HepG2 (cell line): ENCODE data around the gene RNLS. TPM values are rescaled to one million over a fixed set of nuclear protein-coding genes. Genes with fewer than 3 reads are reported as not detected.

Source experiments
- ATAC-seq: fragments of 200-7000 bp; cut with Tn5 transposase; 3 replicates; pipeline ENCODE4 v1.9.1; 2020; ENCODE audit warnings: mild to moderate bottlenecking, moderate library complexity
- BruUV-seq: library from RNA; stranded (reverse); fragments of 400-500 nt; replicated peaks from 2 replicates; lab custom pipeline; 2021; lab: Mats Ljungman, UMichigan
- CTCF ChIA-PET: fragments of 300-600 bp; formaldehyde crosslinking; extraction: SDS; loops from one replicate; lab custom pipeline; 2021; ENCODE audit warnings: low total read pairs, inconsistent platforms, low intra/inter-chr PET ratio; lab: Yijun Ruan, JAX
- POLR2A ChIA-PET: fragments of 350-600 bp; sonication (Branson Sonifier 250); formaldehyde crosslinking; loops from one replicate; lab custom pipeline; 2020; ENCODE audit warnings: antibody characterized with exemption, inconsistent platforms; lab: Yijun Ruan, JAX
- DNase-seq: peaks from one replicate; pipeline ENCODE4 v3.0.0-alpha.2; 2015; ENCODE audit warnings: low spot score
- FAIRE-seq: peaks from 3 replicates; lab custom pipeline; 2011; peaks lifted over from hg19 to GRCh38; lab: Jason Lieb, UNC
- H2AFZ ChIP-seq: one replicate; pipeline ENCODE4 v1.6.1; 2011; ENCODE audit warnings: low read length, inconsistent platforms
- H3K27ac ChIP-seq: fragments of 300-600 bp; 3 replicates; pipeline ENCODE4 v1.8.0; 2011; ENCODE audit warnings: mixed run types, mild to moderate bottlenecking, mixed read lengths, low read length, inconsistent platforms; ENCODE audit not compliant: insufficient read depth; ENCODE audit errors: extremely low read length
- H3K27me3 ChIP-seq, 2 experiments: fragments of 200-600 bp in 1 of 2; 2 replicates in 1 of 2; 3 replicates in 1 of 2; pipeline versions ENCODE4 v1.6.0 to v1.8.0; 2011; ENCODE audit warnings: low read length in 2 of 2, mild to moderate bottlenecking in 2 of 2, moderate library complexity in 2 of 2, inconsistent platforms in 1 of 2; ENCODE audit not compliant: insufficient read depth in 2 of 2, control insufficient read depth in 1 of 2
- H3K36me3 ChIP-seq, 2 experiments: fragments of 200-600 bp in 1 of 2; replicated peaks in 1 of 2; 2 replicates in 1 of 2; 3 replicates in 1 of 2; pipeline versions ENCODE4 v1.5.1 to v1.8.0; 2011; ENCODE audit warnings: low read length in 2 of 2, inconsistent platforms in 1 of 2; ENCODE audit not compliant: insufficient read depth in 2 of 2, control insufficient read depth in 1 of 2
- H3K4me1 ChIP-seq: 2 replicates; pipeline ENCODE4 v1.5.1; 2012; ENCODE audit warnings: low read length, inconsistent platforms; ENCODE audit not compliant: insufficient read depth
- H3K4me2 ChIP-seq: 2 replicates; pipeline ENCODE4 v1.6.0; 2011; ENCODE audit warnings: low read depth, low read length, inconsistent platforms
- H3K4me3 ChIP-seq, 3 experiments: fragments of 200-600 bp in 1 of 3; sonication (generic), shearing (Covaris generic) in 1 of 3; replicated peaks in 1 of 3; 2 replicates each; pipeline ENCODE4 v1.5.1; 2011 to 2016; ENCODE audit warnings: low read length in 3 of 3, inconsistent platforms in 2 of 3, low read depth in 2 of 3, mild to moderate bottlenecking in 2 of 3, control low read depth in 1 of 3, mixed read lengths in 1 of 3; ENCODE audit not compliant: insufficient read depth in 1 of 3
- H3K79me2 ChIP-seq: one replicate; pipeline ENCODE4 v1.6.1; 2011; ENCODE audit warnings: low read length, inconsistent platforms; ENCODE audit not compliant: insufficient read depth
- H3K9ac ChIP-seq: 2 replicates; pipeline ENCODE4 v1.6.0; 2011; ENCODE audit warnings: mild to moderate bottlenecking, low read depth, low read length, inconsistent platforms; ENCODE audit not compliant: insufficient read depth
- H3K9me3 ChIP-seq: 2 replicates; pipeline ENCODE4 v1.5.1; 2012; ENCODE audit warnings: mild to moderate bottlenecking, low read length
- H4K20me1 ChIP-seq: 2 replicates; pipeline ENCODE4 v1.6.0; 2011; ENCODE audit warnings: inconsistent platforms, mild to moderate bottlenecking, low read length, moderate library complexity; ENCODE audit not compliant: insufficient read depth
- CREB1 ChIP-seq, 2 experiments: fragments of 450-650 bp in 1 of 2; IDR thresholded peaks; 2 replicates each; pipeline ENCODE4 v1.6.1; 2016 to 2017; ENCODE audit warnings: control low read depth in 1 of 2, mild to moderate bottlenecking in 1 of 2, missing compliant biosample characterization in 1 of 2, missing genetic modification characterization in 1 of 2
- GLMP ChIP-seq: sonication (generic); formaldehyde crosslinking; IDR thresholded peaks from 2 replicates; pipeline ENCODE4 v1.9.0; 2021; ENCODE audit warnings: missing genetic modification reagents, mild to moderate bottlenecking, borderline replicate concordance
- NKX3-1 ChIP-seq: sonication (generic); formaldehyde crosslinking; IDR thresholded peaks from 2 replicates; pipeline ENCODE4 v1.5.0; 2020; ENCODE audit warnings: missing genetic modification reagents
- ZNF333 ChIP-seq: sonication (generic); formaldehyde crosslinking; IDR thresholded peaks from 2 replicates; pipeline ENCODE4 v1.4.0; 2020; ENCODE audit warnings: mild to moderate bottlenecking, missing genetic modification reagents, borderline replicate concordance
- ZNF432 ChIP-seq: sonication (generic); formaldehyde crosslinking; IDR thresholded peaks from 2 replicates; pipeline ENCODE4 v1.5.0; 2020; ENCODE audit warnings: missing genetic modification reagents, mild to moderate bottlenecking, borderline replicate concordance
- ZNF550 ChIP-seq: sonication (generic); formaldehyde crosslinking; IDR thresholded peaks from 2 replicates; pipeline ENCODE4 v1.4.0; 2020; ENCODE audit warnings: mild to moderate bottlenecking, missing genetic modification reagents, borderline replicate concordance
- ZNF800 ChIP-seq: sonication (generic); formaldehyde crosslinking; IDR thresholded peaks from 2 replicates; pipeline ENCODE4 v1.4.0; 2020; ENCODE audit warnings: missing genetic modification reagents
- WGBS: methylation state at CpG from one replicate; pipeline ENCODE4 v1.1.6; 2017; ENCODE audit warnings: low lambda C conversion rate; 5-methylcytosine and 5-hydroxymethylcytosine counted together
- in situ Hi-C: cut with HindIII; loops from 2 replicates; pipeline ENCODE4 v1.10.0; 2017; ENCODE audit warnings: low pct_unique_long_range_greater_than_20kb; ENCODE audit not compliant: extremely low pct_ligation_motif_present
- intact Hi-C: fragments of 100-400 bp; cut with micrococcal nuclease; formaldehyde crosslinking; loops from one replicate; pipeline ENCODE4 v1.10.0; 2022; ENCODE audit not compliant: unreplicated experiment
- polyA plus RNA-seq, 8 experiments: library from polyadenylated mRNA; depleted of rRNA in 3 of 8; stranded (reverse) in 7 of 8; unstranded in 1 of 8; fragments of >200 nt; fragmentation: Illumina TruSeq in 4 of 8; extraction: Trizol in 4 of 8; gene quantifications; 2 replicates each; pipeline versions ENCODE4 v1.2.1 to v1.2.3, GENCODE V29; 2011 to 2016; ENCODE audit warnings: low read depth in 4 of 8, missing spikeins in 1 of 8, mixed read lengths in 1 of 8; ENCODE audit not compliant: insufficient read depth in 1 of 8
- total RNA-seq, 5 experiments: library from RNA; depleted of rRNA; stranded (reverse); fragments of >200 nt; fragmentation: Illumina TruSeq; extraction: Trizol; gene quantifications; 2 replicates each; pipeline ENCODE4 v1.2.3, GENCODE V29; 2016; ENCODE audit warnings: low read depth in 1 of 5
- TF ChIP-seq, protein P1 (sequence below): sonication (generic); formaldehyde crosslinking; conservative IDR thresholded peaks from 2 replicates; pipeline ENCODE4 v1.4.0; 2020; ENCODE audit warnings: mild to moderate bottlenecking, missing genetic modification reagents, moderate library complexity
- TF ChIP-seq, protein P2 (sequence below): sonication (generic); formaldehyde crosslinking; IDR thresholded peaks from 2 replicates; pipeline ENCODE4 v1.5.0; 2020; ENCODE audit warnings: missing genetic modification reagents

RNLS gene
- total and polyA plus RNA-seq, 2 of the 13 experiments (the other 11 are each of a cell fraction or from before 2014, with no cell fraction given): not detected

GRCh38 chr10:88238615-88238914 is 344.6 kb downstream of the RNLS start (continued):
- TF ChIP-seq GLMP (CRISPR knock-in tag) (no peak), ZNF432 (CRISPR knock-in tag) (no peak)
- TF ChIP-seq, all 625 proteins: peak for 0

- H3K79me2 ChIP-seq: no peaks in the 10 kb centered on the region
- 0% methylated on average over 2 of the region's 2 CpGs for WGBS
- DNase-seq (no peak), FAIRE-seq (no peak), ATAC-seq (no peak)
- no peak overlapping the region for H3K4me3 ChIP-seq
- POLR2A ChIA-PET: no interaction called here
- no peaks in the 10 kb centered on the region for H3K4me1 ChIP-seq
- CTCF ChIA-PET: no interaction called here
- no peak overlapping the region for H3K9ac ChIP-seq
- in situ Hi-C loops (no loop called here), intact Hi-C loops (no loop called here)
- no peak for TF ChIP-seq CREB1 (IDR thresholded peaks at IDR 0.05)
- TF ChIP-seq CREB1 (CRISPR knock-in tag; IDR thresholded peaks at IDR 0.05): no peak
- TF ChIP-seq NKX3-1: no peak
- TF ChIP-seq, protein P1, sequence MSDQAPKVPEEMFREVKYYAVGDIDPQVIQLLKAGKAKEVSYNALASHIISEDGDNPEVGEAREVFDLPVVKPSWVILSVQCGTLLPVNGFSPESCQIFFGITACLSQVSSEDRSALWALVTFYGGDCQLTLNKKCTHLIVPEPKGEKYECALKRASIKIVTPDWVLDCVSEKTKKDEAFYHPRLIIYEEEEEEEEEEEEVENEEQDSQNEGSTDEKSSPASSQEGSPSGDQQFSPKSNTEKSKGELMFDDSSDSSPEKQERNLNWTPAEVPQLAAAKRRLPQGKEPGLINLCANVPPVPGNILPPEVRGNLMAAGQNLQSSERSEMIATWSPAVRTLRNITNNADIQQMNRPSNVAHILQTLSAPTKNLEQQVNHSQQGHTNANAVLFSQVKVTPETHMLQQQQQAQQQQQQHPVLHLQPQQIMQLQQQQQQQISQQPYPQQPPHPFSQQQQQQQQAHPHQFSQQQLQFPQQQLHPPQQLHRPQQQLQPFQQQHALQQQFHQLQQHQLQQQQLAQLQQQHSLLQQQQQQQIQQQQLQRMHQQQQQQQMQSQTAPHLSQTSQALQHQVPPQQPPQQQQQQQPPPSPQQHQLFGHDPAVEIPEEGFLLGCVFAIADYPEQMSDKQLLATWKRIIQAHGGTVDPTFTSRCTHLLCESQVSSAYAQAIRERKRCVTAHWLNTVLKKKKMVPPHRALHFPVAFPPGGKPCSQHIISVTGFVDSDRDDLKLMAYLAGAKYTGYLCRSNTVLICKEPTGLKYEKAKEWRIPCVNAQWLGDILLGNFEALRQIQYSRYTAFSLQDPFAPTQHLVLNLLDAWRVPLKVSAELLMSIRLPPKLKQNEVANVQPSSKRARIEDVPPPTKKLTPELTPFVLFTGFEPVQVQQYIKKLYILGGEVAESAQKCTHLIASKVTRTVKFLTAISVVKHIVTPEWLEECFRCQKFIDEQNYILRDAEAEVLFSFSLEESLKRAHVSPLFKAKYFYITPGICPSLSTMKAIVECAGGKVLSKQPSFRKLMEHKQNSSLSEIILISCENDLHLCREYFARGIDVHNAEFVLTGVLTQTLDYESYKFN (CRISPR knock-in tag): no peak
- TF ChIP-seq ZNF333 (CRISPR knock-in tag): no peak
- TF ChIP-seq, protein P2, sequence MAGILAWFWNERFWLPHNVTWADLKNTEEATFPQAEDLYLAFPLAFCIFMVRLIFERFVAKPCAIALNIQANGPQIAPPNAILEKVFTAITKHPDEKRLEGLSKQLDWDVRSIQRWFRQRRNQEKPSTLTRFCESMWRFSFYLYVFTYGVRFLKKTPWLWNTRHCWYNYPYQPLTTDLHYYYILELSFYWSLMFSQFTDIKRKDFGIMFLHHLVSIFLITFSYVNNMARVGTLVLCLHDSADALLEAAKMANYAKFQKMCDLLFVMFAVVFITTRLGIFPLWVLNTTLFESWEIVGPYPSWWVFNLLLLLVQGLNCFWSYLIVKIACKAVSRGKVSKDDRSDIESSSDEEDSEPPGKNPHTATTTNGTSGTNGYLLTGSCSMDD (CRISPR knock-in tag): no peak
- no peak for TF ChIP-seq ZNF800
- TF ChIP-seq ZNF550: no peak
- H3K27me3 ChIP-seq: no peaks in the 10 kb centered on the region
- no peaks in the 10 kb centered on the region for H4K20me1 ChIP-seq
- H3K4me2 ChIP-seq: no peak overlapping the region
- H3K27ac ChIP-seq: no peak overlapping the region
- no peak overlapping the region for H2AFZ ChIP-seq
- no peaks in the 10 kb centered on the region for H3K9me3 ChIP-seq
- no peaks in the 10 kb centered on the region for H3K36me3 ChIP-seq
- no TSS peak for BruUV-seq
Measured at GRCh38 chr10:88237896-88238614, 345.1 kb downstream of the RNLS start.
